ENCODE results near the gene ARHGDIA.

GRCh38 chr17:81901167-81902022, 30.3 kb upstream of the ARHGDIA start:
- TF ChIP-seq CTCF (IDR thresholded peaks at IDR 0.05) = no peak
- no peak for TF ChIP-seq CREM (CRISPR knock-in tag; IDR thresholded peaks at IDR 0.05)
- TF ChIP-seq ETV6 (CRISPR knock-in tag; IDR thresholded peaks at IDR 0.05) = no peak
- TF ChIP-seq FOXP1 (CRISPR knock-in tag; IDR thresholded peaks at IDR 0.05; ENCODE audit: borderline replicate concordance) = no peak
- no peak for TF ChIP-seq ZNF512 (CRISPR knock-in tag; IDR thresholded peaks at IDR 0.05; ENCODE audit: borderline replicate concordance)
